Measurements from ENCODE around the gene LPP.

- no peak for TF ChIP-seq POLR2AphosphoS5 (IDR thresholded peaks at IDR 0.05; ENCODE audit: low read depth, low read length)
- TF ChIP-seq TAF1 (IDR thresholded peaks at IDR 0.05; ENCODE audit: borderline replicate concordance, insufficient read depth, low read length) = no peak
Measured at GRCh38 chr3:188315553-188315952, 161.6 kb downstream of the LPP start.
